G401 (cell line): ENCODE measurements around the gene FAM227A. TPM values are rescaled to one million over a fixed set of nuclear protein-coding genes. Genes with fewer than 3 reads are reported as not detected.

ENCODE experiments used
- DNase-seq: peaks from one replicate; pipeline ENCODE4 v3.0.0-alpha.2; 2015; ENCODE audit warnings: low spot score
- in situ Hi-C: cut with HindIII; loops from 2 replicates; pipeline ENCODE4 v1.10.0; 2016; ENCODE audit warnings: low sequenced_read_pairs, mixed read lengths
- total RNA-seq: library from RNA; depleted of rRNA; stranded (reverse); fragments of >200 nt; shearing (Covaris generic); gene quantifications from 2 replicates; pipeline ENCODE4 v1.2.3, GENCODE V29; 2014; rRNA removed

Gene FAM227A
- total RNA-seq, 1 experiment from 2014 or later: 0.41 TPM

GRCh38 chr22:38567531-38568285 is 88.5 kb downstream of the FAM227A start:
- in situ Hi-C loops: no loop called here

GRCh38 chr22:38566726-38567504 is 89.3 kb downstream of the FAM227A start:
- peak; percentile 82 for DNase-seq
- in situ Hi-C loops: no loop called here

More at GRCh38 chr22:38567531-38568285, 88.5 kb downstream of the FAM227A start:
- no peak for DNase-seq

- in situ Hi-C loops: no loop called here
- no peak for DNase-seq
Measured at GRCh38 chr22:38565441-38565840, 90.8 kb downstream of the FAM227A start.

- in situ Hi-C loops: no loop called here
Measured at GRCh38 chr22:38564669-38565068, 91.5 kb downstream of the FAM227A start.

GRCh38 chr22:38554281-38554680 is 101.9 kb downstream of the FAM227A start:
- no peak for DNase-seq
- in situ Hi-C loops: no loop called here

More at GRCh38 chr22:38564669-38565068, 91.5 kb downstream of the FAM227A start:
- no peak for DNase-seq

GRCh38 chr22:38549101-38549894 is 106.9 kb downstream of the FAM227A start:
- in situ Hi-C loops: no loop called here
- DNase-seq: no peak

- no peak for DNase-seq
- in situ Hi-C loops: no loop called here
Measured at GRCh38 chr22:38540701-38541100, 115.5 kb downstream of the FAM227A start.

- DNase-seq: no peak
- in situ Hi-C loops: no loop called here
Measured at GRCh38 chr22:38531251-38531938, 124.8 kb downstream of the FAM227A start.

Other genes with a start within 250 kb of the FAM227A start
- gene KCNJ4, start 201.2 kb downstream of the FAM227A start, total RNA-seq: 37.9 and 38.6 TPM in 2 replicates
- 3.9 and 6.7 TPM in 2 replicates for gene KDELR3, start 188.3 kb downstream of the FAM227A start, total RNA-seq
- gene DDX17, start 150.1 kb downstream of the FAM227A start, total RNA-seq: 531 and 580 TPM in 2 replicates
- gene DMC1, start 86.2 kb downstream of the FAM227A start, total RNA-seq: 4.0 and 107 TPM in 2 replicates
- 34.2 and 47.6 TPM in 2 replicates for gene CBY1, start 246 bp upstream of the FAM227A start, total RNA-seq
- 131 and 138 TPM in 2 replicates for gene TOMM22, start 25.6 kb upstream of the FAM227A start, total RNA-seq
- gene JOSD1, start 44.6 kb upstream of the FAM227A start, total RNA-seq: 33.3 and 41.4 TPM in 2 replicates
- gene GTPBP1, start 49.6 kb upstream of the FAM227A start, total RNA-seq: 30.5 and 35.9 TPM in 2 replicates
- gene SUN2, start 99.6 kb upstream of the FAM227A start, total RNA-seq: 19.4 and 23.9 TPM in 2 replicates
- 17.9 and 30.9 TPM in 2 replicates for gene DNAL4, start 137.8 kb upstream of the FAM227A start, total RNA-seq
- 5.6 and 8.8 TPM in 2 replicates for gene NPTXR, start 187.6 kb upstream of the FAM227A start, total RNA-seq
- gene CBX6, start 215.8 kb upstream of the FAM227A start, total RNA-seq: 16.4 and 25.6 TPM in 2 replicates